Activated CD4-positive, alpha-beta T cell treated with anti-CD3 and anti-CD28 coated beads for 36 hours (primary cell): ENCODE measurements around the gene SUPT5H. TPM values are rescaled to one million over a fixed set of nuclear protein-coding genes. Genes with fewer than 3 reads are reported as not detected.

Experiments
- ATAC-seq: fragments of 200-7000 bp; cut with Tn5 transposase; one replicate; pipeline ENCODE4 v1.10.0; 2021; ENCODE audit warnings: mild to moderate bottlenecking, moderate library complexity
- CTCF ChIA-PET: fragments of 350-600 bp; sonication (Branson Sonifier 250); formaldehyde crosslinking; loops from one replicate; lab custom pipeline; 2021; ENCODE audit warnings: antibody characterized with exemption; lab: Charles Lee
- POLR2A ChIA-PET: fragments of 350-600 bp; sonication (Branson Sonifier 250); formaldehyde crosslinking; loops from one replicate; lab custom pipeline; 2021; ENCODE audit warnings: antibody characterized with exemption, inconsistent platforms; lab: Charles Lee
- DNase-seq: peaks from one replicate; pipeline ENCODE4 v3.0.0-alpha.2; 2020
- H3K27ac Mint-ChIP-seq: one replicate; pipeline ENCODE4 v1.8.0; 2021; ENCODE audit warnings: mixed read lengths
- H3K27me3 Mint-ChIP-seq: one replicate; pipeline ENCODE4 v1.8.0; 2021; ENCODE audit warnings: mixed read lengths
- H3K36me3 Mint-ChIP-seq: one replicate; pipeline ENCODE4 v1.8.0; 2021; ENCODE audit warnings: low read depth, mixed read lengths
- H3K4me1 Mint-ChIP-seq: one replicate; pipeline ENCODE4 v1.8.0; 2021; ENCODE audit warnings: mixed read lengths
- H3K4me3 Mint-ChIP-seq: one replicate; pipeline ENCODE4 v1.8.0; 2021; ENCODE audit warnings: mild to moderate bottlenecking, moderate library complexity, mixed read lengths
- H3K9me3 Mint-ChIP-seq: one replicate; pipeline ENCODE4 v1.8.0; 2021; ENCODE audit warnings: low read depth, mixed read lengths
- intact Hi-C, 2 experiments: fragments of 100-400 bp; cut with DNase I in 1 of 2; cut with micrococcal nuclease in 1 of 2; formaldehyde crosslinking; loops; one replicate each; pipeline versions ENCODE4 v1.14.2 to v1.15.1; 2022 to 2024; cut with DNase I, micrococcal nuclease
- microRNA-seq: library from miRNA; unstranded; fragments of <30 nt; microRNA quantifications from one replicate; pipeline ENCODE4 v1.2.0, GENCODE V29; 2021; ENCODE audit warnings: borderline replicate concordance
- total RNA-seq, 2 experiments: library from RNA; stranded (reverse); gene quantifications; one replicate each; pipeline ENCODE4 v1.2.3, GENCODE V29; 2021

SUPT5H gene
- total RNA-seq, 2 experiments from 2014 or later = 157 to 165 TPM

DNA sequence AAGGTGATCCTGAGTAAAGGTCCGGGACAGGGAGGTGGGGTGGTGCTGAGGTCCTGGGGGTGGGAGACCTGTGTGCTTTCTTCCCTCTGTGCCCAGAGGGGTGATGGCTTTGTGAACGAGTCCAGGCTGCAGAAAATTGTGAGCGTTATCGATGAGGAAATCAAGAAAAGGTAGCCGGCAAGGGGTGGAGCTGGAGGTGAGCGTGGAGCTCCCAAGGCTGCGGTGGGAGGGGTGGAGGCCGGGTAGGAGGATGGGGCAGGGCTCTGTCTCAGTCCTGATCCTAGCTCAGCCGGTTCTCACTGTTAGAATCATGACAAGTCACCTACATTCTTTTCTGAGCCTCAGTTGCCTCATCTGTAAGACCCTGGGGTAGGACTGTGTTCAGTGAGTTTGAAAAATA is 73.6 kb downstream of the SUPT5H start:
- Mint-ChIP-seq H3K27me3 (peaks cover 27% of the 10 kb centered on the region), H3K4me3 (no peak overlapping the region), H3K4me1 (peaks cover 17% of the 10 kb centered on the region), H3K36me3 (no peaks in the 10 kb centered on the region), H3K9me3 (no peaks in the 10 kb centered on the region), H3K27ac (no peak overlapping the region)
- ATAC-seq (no peak), DNase-seq (no peak)
- intact Hi-C loops = no loop called here
- ChIA-PET CTCF (interaction anchor here (0.6 to 1.3 kb wide), 3 partner anchors 22 to 402 kb away, joined by 3 read pairs; no protein-coding TSS in a partner anchor), POLR2A (no interaction called here)

DNA sequence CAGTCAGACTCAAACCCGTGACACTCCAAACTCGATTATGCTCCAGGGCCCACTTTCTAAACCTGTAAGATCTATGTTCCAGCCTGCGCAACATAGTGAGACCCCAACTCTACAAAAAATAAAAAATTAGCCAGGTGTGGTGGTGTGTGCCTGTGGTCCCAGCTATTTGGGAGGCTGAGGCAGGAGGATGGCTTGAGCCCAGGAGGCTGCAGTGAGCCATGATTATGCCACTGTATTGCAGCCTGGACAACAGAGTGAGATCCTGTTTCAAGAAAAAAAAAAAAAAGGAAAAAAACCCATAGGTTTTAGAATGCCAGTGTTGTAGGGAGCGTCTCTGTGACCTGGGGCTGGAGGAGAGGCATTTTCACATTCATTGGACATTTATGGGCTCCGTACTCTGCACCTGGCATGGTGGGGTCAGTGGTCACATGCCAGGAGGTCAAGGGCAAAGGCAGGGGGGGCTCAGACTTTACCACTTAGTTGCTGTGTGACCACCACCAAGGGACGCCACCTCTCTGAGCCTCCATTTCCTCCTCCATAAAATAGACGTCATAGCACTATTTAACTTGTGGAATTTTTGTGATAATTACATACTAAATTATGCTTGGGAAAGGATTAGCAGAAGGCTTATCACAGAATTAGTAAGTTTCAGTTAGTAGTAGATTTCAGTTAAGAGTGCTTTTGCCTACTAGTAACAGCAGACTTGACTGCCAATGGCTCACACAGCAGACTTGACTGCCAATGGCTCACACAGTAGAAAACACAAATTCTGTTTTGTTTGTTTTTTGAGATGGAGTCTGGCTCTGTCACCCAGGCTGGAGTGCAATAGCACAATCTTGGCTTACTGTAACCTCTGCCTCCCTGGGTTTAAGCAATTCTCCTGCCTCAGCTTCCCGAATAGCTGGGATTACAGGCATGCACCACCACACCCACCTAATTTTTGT is 75.4 kb downstream of the SUPT5H start:
- peaks cover 14% of the 10 kb centered on the region for H3K27me3 Mint-ChIP-seq
- ATAC-seq (no peak), DNase-seq (no peak)
- H3K9me3 Mint-ChIP-seq = no peaks in the 10 kb centered on the region
- ChIA-PET CTCF (no interaction called here), POLR2A (interaction anchor here (0.8 kb wide), 1 partner anchor 70 kb away, joined by 3 read pairs; no protein-coding TSS in a partner anchor)
- H3K36me3 Mint-ChIP-seq = no peaks in the 10 kb centered on the region
- H3K4me3 Mint-ChIP-seq = no peak overlapping the region
- no peak overlapping the region for H3K27ac Mint-ChIP-seq
- intact Hi-C loops = no loop called here
- H3K4me1 Mint-ChIP-seq = peaks cover 12% of the 10 kb centered on the region

- H3K27ac Mint-ChIP-seq = no peak overlapping the region
- ATAC-seq (no peak), DNase-seq (no peak)
- CTCF ChIA-PET = interaction anchor here (0.7 to 1.9 kb wide), 5 partner anchors 9 to 84 kb away, joined by 3 to 12 read pairs (median 4); partner anchors contain the start of gene EID2B
- H3K9me3 Mint-ChIP-seq = no peaks in the 10 kb centered on the region
- POLR2A ChIA-PET = no interaction called here
- intact Hi-C loops = no loop called here
- peaks cover 12% of the 10 kb centered on the region for H3K4me1 Mint-ChIP-seq
- no peaks in the 10 kb centered on the region for H3K36me3 Mint-ChIP-seq
- H3K27me3 Mint-ChIP-seq = no peaks in the 10 kb centered on the region
- H3K4me3 Mint-ChIP-seq = no peak overlapping the region
These were observed 79.1 kb downstream of the SUPT5H start for GRCh38 chr19:39524495-39524894.

DNA sequence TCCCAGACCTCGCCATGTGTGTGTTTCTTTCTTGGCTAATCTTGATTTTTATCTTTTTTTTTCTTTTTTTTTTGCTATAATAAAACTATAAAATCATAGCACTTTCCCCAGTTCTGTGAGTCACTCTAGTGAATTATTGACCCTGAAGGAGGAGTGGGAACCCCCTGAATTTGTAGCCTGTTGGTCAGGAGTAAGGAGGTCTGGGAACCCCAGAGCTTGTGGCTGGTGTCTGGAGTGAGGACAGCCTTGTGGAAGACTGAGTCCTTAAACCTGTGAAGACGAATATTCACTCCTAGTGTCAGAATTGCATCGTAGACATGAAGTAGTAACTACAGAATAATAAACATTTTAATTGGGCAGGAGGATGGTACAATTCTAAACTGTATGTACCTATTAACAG is 79.8 kb downstream of the SUPT5H start:
- H3K9me3 Mint-ChIP-seq = no peaks in the 10 kb centered on the region
- ChIA-PET CTCF (interaction anchor here (0.7 to 1.9 kb wide), 3 partner anchors 8 to 85 kb away, joined by 3 to 12 read pairs (median 4); partner anchors contain the start of gene EID2B), POLR2A (no interaction called here)
- DNase-seq = no peak
- no peaks in the 10 kb centered on the region for H3K36me3 Mint-ChIP-seq
- no peak overlapping the region for H3K27ac Mint-ChIP-seq
- intact Hi-C loops = no loop called here
- H3K4me1 Mint-ChIP-seq = peaks cover 13% of the 10 kb centered on the region
- H3K27me3 Mint-ChIP-seq = no peaks in the 10 kb centered on the region
- no peak for ATAC-seq
- no peak overlapping the region for H3K4me3 Mint-ChIP-seq

Small RNAs within 50 kb of the gene (microRNA-seq; reads per million reads assigned to microRNA genes)
- gene MIR4530 = not detected

Other genes starting within 250 kb of the SUPT5H start
- gene NCCRP1, start 248.6 kb upstream of the SUPT5H start, total RNA-seq = not detected
- gene SYCN, start 241.3 kb upstream of the SUPT5H start, total RNA-seq = not detected
- gene IFNL3, start 200.6 kb upstream of the SUPT5H start, total RNA-seq = under 1 TPM; 0.34 to 0.53 TPM
- gene IFNL4, start 196.7 kb upstream of the SUPT5H start, total RNA-seq = not detected
- not detected for gene IFNL2, start 177.2 kb upstream of the SUPT5H start, total RNA-seq
- under 1 TPM; 0.50 to 0.51 TPM for gene IFNL1, start 149.2 kb upstream of the SUPT5H start, total RNA-seq
- gene LRFN1, start 124.7 kb upstream of the SUPT5H start, total RNA-seq = 1 to 10 TPM; 5.3 to 5.4 TPM
- 100 to 1,000 TPM; 231 to 333 TPM for gene GMFG, start 109.5 kb upstream of the SUPT5H start, total RNA-seq
- gene SAMD4B, start 103.2 kb upstream of the SUPT5H start, total RNA-seq = 10 to 100 TPM; 45.2 to 46.9 TPM
- gene PAF1, start 54.5 kb upstream of the SUPT5H start, total RNA-seq = 10 to 100 TPM; 40.4 to 54.2 TPM
- gene MED29, start 54.2 kb upstream of the SUPT5H start, total RNA-seq = 10 to 100 TPM; 24.0 to 34.6 TPM
- gene ZFP36, start 38.7 kb upstream of the SUPT5H start, total RNA-seq = 10 to 100 TPM; 69.1 to 69.3 TPM
- gene PLEKHG2, start 32.9 kb upstream of the SUPT5H start, total RNA-seq = 10 to 100 TPM; 46.0 to 65.5 TPM
- gene RPS16, start 9.6 kb upstream of the SUPT5H start, total RNA-seq = 1,000 to 10,000 TPM; 3,146 to 3,331 TPM
- gene TIMM50, start 35.3 kb downstream of the SUPT5H start, total RNA-seq = 100 to 1,000 TPM in 1 of 2 experiments, 10 to 100 TPM in 1; 99.4 to 126 TPM
- gene DLL3, start 53.4 kb downstream of the SUPT5H start, total RNA-seq = under 1 TPM; 0.72 to 0.94 TPM
- not detected for gene SELENOV, start 69.6 kb downstream of the SUPT5H start, total RNA-seq
- 1 to 10 TPM; 1.4 to 3.5 TPM for gene EID2B, start 87.3 kb downstream of the SUPT5H start, total RNA-seq
- 10 to 100 TPM in 1 of 2 experiments, 1 to 10 TPM in 1; 9.0 to 10.7 TPM for gene EID2, start 94.6 kb downstream of the SUPT5H start, total RNA-seq
- gene LGALS13, start 156.9 kb downstream of the SUPT5H start, total RNA-seq = not detected
- gene LGALS16, start 210.3 kb downstream of the SUPT5H start, total RNA-seq = not detected